Liver (tissue), 9 donors: ENCODE results near the gene ADAMTS2. TPM values are rescaled to one million over a fixed set of nuclear protein-coding genes. Genes with fewer than 3 reads are reported as not detected.

Experiments used
- DNase-seq: peaks from one replicate; pipeline ENCODE4 v3.0.0-alpha.2; 2017; ENCODE audit warnings: low spot score
- H3K27ac ChIP-seq, 2 donors: one replicate each; pipeline ENCODE4 v1.7.0; 2013; ENCODE audit warnings: inconsistent platforms in 2 of 2, low read length in 2 of 2, control low read depth in 1 of 2, low read depth in 1 of 2, mild to moderate bottlenecking in 1 of 2
- H3K27me3 ChIP-seq, 4 donors: one replicate each; pipeline versions ENCODE4 v1.6.1 to v1.7.0; 2013; ENCODE audit warnings: low read length in 3 of 4, inconsistent platforms in 1 of 4, mild to moderate bottlenecking in 1 of 4, moderate library complexity in 1 of 4; ENCODE audit not compliant: control insufficient read depth in 4 of 4, insufficient read depth in 4 of 4
- H3K36me3 ChIP-seq, 4 donors: one replicate each; pipeline versions ENCODE4 v1.6.1 to v1.7.0; 2013; ENCODE audit warnings: low read length in 3 of 4, mild to moderate bottlenecking in 3 of 4, low read depth in 1 of 4, moderate library complexity in 1 of 4; ENCODE audit not compliant: control insufficient read depth in 4 of 4, insufficient read depth in 3 of 4
- H3K4me1 ChIP-seq, 4 donors: one replicate each; pipeline versions ENCODE4 v1.6.1 to v1.7.0; 2013; ENCODE audit warnings: low read length in 3 of 4, mild to moderate bottlenecking in 3 of 4, moderate library complexity in 1 of 4; ENCODE audit not compliant: control insufficient read depth in 4 of 4, insufficient read depth in 4 of 4
- H3K4me3 ChIP-seq, 3 donors: one replicate each; pipeline versions ENCODE4 v1.6.1 to v1.7.0; 2013; ENCODE audit warnings: low read length in 3 of 3, control low read depth in 1 of 3, low read depth in 1 of 3, mild to moderate bottlenecking in 1 of 3
- H3K9ac ChIP-seq, 2 donors: one replicate each; pipeline ENCODE4 v1.7.0; 2013; ENCODE audit warnings: low read length in 2 of 2, mild to moderate bottlenecking in 2 of 2, moderate library complexity in 2 of 2, control low read depth in 1 of 2, low read depth in 1 of 2
- H3K9me3 ChIP-seq, 4 donors: one replicate each; pipeline versions ENCODE4 v1.6.1 to v1.7.0; 2013; ENCODE audit warnings: low read length in 3 of 4; ENCODE audit not compliant: control insufficient read depth in 4 of 4
- ATF3 ChIP-seq: IDR thresholded peaks from 2 replicates; pipeline ENCODE4 v1.6.1; 2016; ENCODE audit warnings: antibody characterized with exemption
- CTCF ChIP-seq: fragments of 150-350 bp; IDR thresholded peaks from 2 replicates; pipeline ENCODE4 v1.5.1; 2017; ENCODE audit warnings: improper control_type of control experiment, low read depth, low read length; ENCODE audit not compliant: missing input control
- EGR1 ChIP-seq, 2 donors: IDR thresholded peaks; 2 replicates each; pipeline ENCODE4 v1.6.1; 2016 to 2018; ENCODE audit warnings: antibody characterized with exemption in 2 of 2, low read depth in 2 of 2
- FOXA1 ChIP-seq: IDR thresholded peaks from 2 replicates; pipeline ENCODE4 v1.6.1; 2016; ENCODE audit warnings: antibody characterized with exemption
- GABPA ChIP-seq, 2 donors: IDR thresholded peaks in 1 of 2; conservative IDR thresholded peaks in 1 of 2; 2 replicates each; pipeline ENCODE4 v1.6.1; 2016; ENCODE audit warnings: antibody characterized with exemption in 2 of 2, mild to moderate bottlenecking in 1 of 2, moderate library complexity in 1 of 2
- HNF4A ChIP-seq, 2 donors: conservative IDR thresholded peaks; 2 replicates each; pipeline ENCODE4 v1.6.1; 2016; ENCODE audit warnings: antibody characterized with exemption in 2 of 2, mild to moderate bottlenecking in 2 of 2
- HNF4G ChIP-seq: IDR thresholded peaks from 2 replicates; pipeline ENCODE4 v1.6.1; 2016; ENCODE audit warnings: antibody characterized with exemption
- JUND ChIP-seq, 2 donors: IDR thresholded peaks; 2 replicates each; pipeline ENCODE4 v1.6.1; 2016; ENCODE audit warnings: antibody characterized with exemption in 2 of 2
- NR2F2 ChIP-seq: IDR thresholded peaks from 2 replicates; pipeline ENCODE4 v1.6.1; 2016; ENCODE audit warnings: antibody characterized with exemption
- REST ChIP-seq: IDR thresholded peaks from 2 replicates; pipeline ENCODE4 v1.6.1; 2016; ENCODE audit warnings: antibody characterized with exemption, mild to moderate bottlenecking
- RXRA ChIP-seq, 2 donors: IDR thresholded peaks; 2 replicates each; pipeline ENCODE4 v1.6.1; 2017 to 2018; ENCODE audit warnings: antibody characterized with exemption in 2 of 2, mild to moderate bottlenecking in 1 of 2
- SP1 ChIP-seq: IDR thresholded peaks from 2 replicates; pipeline ENCODE4 v1.6.1; 2018; ENCODE audit warnings: antibody characterized with exemption, mild to moderate bottlenecking
- TAF1 ChIP-seq: conservative IDR thresholded peaks from 2 replicates; pipeline ENCODE4 v1.6.1; 2016; ENCODE audit warnings: antibody characterized with exemption, mild to moderate bottlenecking
- YY1 ChIP-seq: IDR thresholded peaks from 2 replicates; pipeline ENCODE4 v1.6.1; 2016; ENCODE audit warnings: antibody characterized with exemption, mild to moderate bottlenecking
- WGBS: extraction: QIAGEN DNeasy Blood & Tissue Kit; methylation state at CpG from one replicate; pipeline ENCODE4 v1.1.7; 2013; 5-methylcytosine and 5-hydroxymethylcytosine counted together
- polyA plus RNA-seq, 2 donors: library from polyadenylated mRNA; stranded (reverse) in 1 of 2; unstranded in 1 of 2; fragments of 200-250 nt in 1 of 2; fragments of >200 nt in 1 of 2; fragmentation: Nextera tagmentation in 1 of 2; extraction: Ambion mirVana in 1 of 2; gene quantifications; one replicate each; pipeline versions ENCODE4 v1.2.1 to v1.2.3, GENCODE V29; 2013 to 2015
- total RNA-seq, 2 donors: library from RNA; depleted of rRNA; stranded (reverse); fragments of >200 nt; gene quantifications; one replicate each; pipeline ENCODE4 v1.2.3, GENCODE V29; 2014
- TF ChIP-seq, protein P1 (sequence below): IDR thresholded peaks from 2 replicates; pipeline ENCODE4 v1.6.1; 2016; ENCODE audit warnings: antibody characterized with exemption
- donor health status: healthy.
- donor health status: healthy.
- donor health status: healthy.
- donor health status: healthy.
- donor health status: healthy.

Gene ADAMTS2
- total and polyA plus RNA-seq, 4 donors: 2.7 to 24.3 (median 12.0) TPM

GRCh38 chr5:179306191-179307012 is 38.9 kb downstream of the ADAMTS2 start:
- TF ChIP-seq NR2F2 (no peak), EGR1 (IDR thresholded peaks at IDR 0.05; ENCODE audit: low read depth in 2 of 2) (no peak), TAF1 (no peak), GABPA (IDR thresholded peaks at IDR 0.05 in 1 of 2, conservative IDR thresholded peaks at IDR 0.05 in 1 of 2) (no peak), FOXA1 (no peak), HNF4A (conservative IDR thresholded peaks at IDR 0.05) (no peak), YY1 (no peak), RXRA (IDR thresholded peaks at IDR 0.05) (no peak), SP1 (no peak), ATF3 (no peak), JUND (IDR thresholded peaks at IDR 0.05) (no peak), REST (no peak), HNF4G (no peak), CTCF (no peak)
- TF ChIP-seq, protein P1, sequence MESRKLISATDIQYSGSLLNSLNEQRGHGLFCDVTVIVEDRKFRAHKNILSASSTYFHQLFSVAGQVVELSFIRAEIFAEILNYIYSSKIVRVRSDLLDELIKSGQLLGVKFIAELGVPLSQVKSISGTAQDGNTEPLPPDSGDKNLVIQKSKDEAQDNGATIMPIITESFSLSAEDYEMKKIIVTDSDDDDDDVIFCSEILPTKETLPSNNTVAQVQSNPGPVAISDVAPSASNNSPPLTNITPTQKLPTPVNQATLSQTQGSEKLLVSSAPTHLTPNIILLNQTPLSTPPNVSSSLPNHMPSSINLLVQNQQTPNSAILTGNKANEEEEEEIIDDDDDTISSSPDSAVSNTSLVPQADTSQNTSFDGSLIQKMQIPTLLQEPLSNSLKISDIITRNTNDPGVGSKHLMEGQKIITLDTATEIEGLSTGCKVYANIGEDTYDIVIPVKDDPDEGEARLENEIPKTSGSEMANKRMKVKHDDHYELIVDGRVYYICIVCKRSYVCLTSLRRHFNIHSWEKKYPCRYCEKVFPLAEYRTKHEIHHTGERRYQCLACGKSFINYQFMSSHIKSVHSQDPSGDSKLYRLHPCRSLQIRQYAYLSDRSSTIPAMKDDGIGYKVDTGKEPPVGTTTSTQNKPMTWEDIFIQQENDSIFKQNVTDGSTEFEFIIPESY: no peak
- Histone ChIP-seq H3K9ac (no peak overlapping the region), H3K9me3 (peaks cover 0 to 4% (median 3%) of the 10 kb centered on the region in 4 donors), H3K27ac (no peak overlapping the region), H3K4me3 (no peak overlapping the region), H3K27me3 (no peaks in the 10 kb centered on the region), H3K4me1 (peaks cover 0 to 2% (median 0%) of the 10 kb centered on the region in 4 donors), H3K36me3 (no peaks in the 10 kb centered on the region)
- WGBS: 83% methylated on average over 7 of the region's 7 CpGs
- no peak for DNase-seq
